GM21723 (cell line): ENCODE results near the gene STARD13.

Experiments
- ATAC-seq: cut with Tn5 transposase; IDR thresholded peaks from one replicate; pipeline ENCODE4 v1.9.1; 2021; ENCODE audit warnings: mild to moderate bottlenecking, moderate library complexity; ENCODE audit not compliant: unreplicated experiment

STARD13 gene, protein sequence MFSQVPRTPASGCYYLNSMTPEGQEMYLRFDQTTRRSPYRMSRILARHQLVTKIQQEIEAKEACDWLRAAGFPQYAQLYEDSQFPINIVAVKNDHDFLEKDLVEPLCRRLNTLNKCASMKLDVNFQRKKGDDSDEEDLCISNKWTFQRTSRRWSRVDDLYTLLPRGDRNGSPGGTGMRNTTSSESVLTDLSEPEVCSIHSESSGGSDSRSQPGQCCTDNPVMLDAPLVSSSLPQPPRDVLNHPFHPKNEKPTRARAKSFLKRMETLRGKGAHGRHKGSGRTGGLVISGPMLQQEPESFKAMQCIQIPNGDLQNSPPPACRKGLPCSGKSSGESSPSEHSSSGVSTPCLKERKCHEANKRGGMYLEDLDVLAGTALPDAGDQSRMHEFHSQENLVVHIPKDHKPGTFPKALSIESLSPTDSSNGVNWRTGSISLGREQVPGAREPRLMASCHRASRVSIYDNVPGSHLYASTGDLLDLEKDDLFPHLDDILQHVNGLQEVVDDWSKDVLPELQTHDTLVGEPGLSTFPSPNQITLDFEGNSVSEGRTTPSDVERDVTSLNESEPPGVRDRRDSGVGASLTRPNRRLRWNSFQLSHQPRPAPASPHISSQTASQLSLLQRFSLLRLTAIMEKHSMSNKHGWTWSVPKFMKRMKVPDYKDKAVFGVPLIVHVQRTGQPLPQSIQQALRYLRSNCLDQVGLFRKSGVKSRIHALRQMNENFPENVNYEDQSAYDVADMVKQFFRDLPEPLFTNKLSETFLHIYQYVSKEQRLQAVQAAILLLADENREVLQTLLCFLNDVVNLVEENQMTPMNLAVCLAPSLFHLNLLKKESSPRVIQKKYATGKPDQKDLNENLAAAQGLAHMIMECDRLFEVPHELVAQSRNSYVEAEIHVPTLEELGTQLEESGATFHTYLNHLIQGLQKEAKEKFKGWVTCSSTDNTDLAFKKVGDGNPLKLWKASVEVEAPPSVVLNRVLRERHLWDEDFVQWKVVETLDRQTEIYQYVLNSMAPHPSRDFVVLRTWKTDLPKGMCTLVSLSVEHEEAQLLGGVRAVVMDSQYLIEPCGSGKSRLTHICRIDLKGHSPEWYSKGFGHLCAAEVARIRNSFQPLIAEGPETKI

GRCh38 chr13:33285420-33286124 is at the start of gene STARD13:
Gene STARD13, minus strand, starts transcription at chr13:33285755. Its CDS starts 117 bp downstream, at chr13:33285638.
- ATAC-seq, result peak; percentile 78

DNA sequence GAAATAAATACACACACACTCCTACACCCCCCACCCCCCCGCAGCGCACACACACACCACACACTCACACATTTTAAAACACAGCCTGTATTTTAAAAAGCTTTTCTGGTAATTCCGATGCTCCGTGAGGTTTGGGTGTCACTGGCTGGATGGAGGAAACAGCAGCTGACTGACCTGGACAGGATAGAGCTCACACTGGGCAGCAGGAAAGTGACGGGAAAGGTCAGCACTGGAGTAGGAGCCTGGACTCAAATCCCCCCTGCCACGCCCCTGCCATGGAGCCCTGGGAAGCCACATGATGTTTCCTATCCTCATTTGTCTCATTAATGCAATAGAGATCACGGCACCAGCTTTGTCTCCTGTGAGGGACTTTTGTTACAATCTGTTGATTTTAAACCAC is 49.3 kb upstream of the STARD13 start:
- ATAC-seq, result no peak

- ATAC-seq, result no peak
These were observed 46.4 kb upstream of the STARD13 start for GRCh38 chr13:33331962-33332361.

GRCh38 chr13:33330483-33330882 is 44.9 kb upstream of the STARD13 start:
- no peak for ATAC-seq

GRCh38 chr13:33328701-33329100 is 43.1 kb upstream of the STARD13 start:
- no peak for ATAC-seq

DNA sequence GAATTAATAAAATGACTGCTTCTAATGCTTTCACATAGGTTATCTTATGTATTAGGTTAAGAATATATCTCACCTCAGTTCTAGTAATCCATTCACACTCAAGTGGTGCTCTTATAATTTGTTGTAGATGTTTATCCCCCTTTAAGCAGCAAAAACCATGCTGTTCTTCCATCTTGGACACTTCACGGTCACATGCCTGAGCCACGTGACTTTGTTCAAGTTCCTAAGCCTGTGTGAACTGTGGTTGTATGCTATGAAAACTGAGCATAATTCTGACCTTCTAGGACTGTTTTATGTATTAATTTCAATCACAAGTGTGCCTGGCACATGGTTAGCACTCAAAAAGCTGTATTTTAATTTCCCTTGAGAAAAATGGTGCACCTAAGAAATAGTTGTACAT is 41.2 kb upstream of the STARD13 start:
- ATAC-seq, result no peak

DNA sequence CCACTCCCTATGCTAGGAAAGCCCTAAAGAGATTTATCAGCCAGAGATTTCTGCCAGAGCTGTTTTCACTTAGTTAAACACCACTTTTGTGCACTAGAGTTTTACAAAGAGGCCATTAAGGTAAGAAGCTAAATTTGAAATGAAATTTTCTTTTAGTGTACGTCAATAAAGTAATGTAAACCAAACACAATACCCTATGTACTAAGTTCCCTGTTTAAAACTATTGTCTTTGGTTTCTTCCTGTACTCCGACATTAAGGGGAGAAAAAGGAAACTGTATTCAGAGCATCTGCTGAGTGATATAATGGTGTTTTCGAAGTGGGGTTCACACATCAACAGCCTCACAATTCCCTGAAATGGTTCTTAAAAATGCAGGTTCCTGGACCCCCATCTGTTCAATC is 40.7 kb upstream of the STARD13 start:
- ATAC-seq, result no peak

DNA sequence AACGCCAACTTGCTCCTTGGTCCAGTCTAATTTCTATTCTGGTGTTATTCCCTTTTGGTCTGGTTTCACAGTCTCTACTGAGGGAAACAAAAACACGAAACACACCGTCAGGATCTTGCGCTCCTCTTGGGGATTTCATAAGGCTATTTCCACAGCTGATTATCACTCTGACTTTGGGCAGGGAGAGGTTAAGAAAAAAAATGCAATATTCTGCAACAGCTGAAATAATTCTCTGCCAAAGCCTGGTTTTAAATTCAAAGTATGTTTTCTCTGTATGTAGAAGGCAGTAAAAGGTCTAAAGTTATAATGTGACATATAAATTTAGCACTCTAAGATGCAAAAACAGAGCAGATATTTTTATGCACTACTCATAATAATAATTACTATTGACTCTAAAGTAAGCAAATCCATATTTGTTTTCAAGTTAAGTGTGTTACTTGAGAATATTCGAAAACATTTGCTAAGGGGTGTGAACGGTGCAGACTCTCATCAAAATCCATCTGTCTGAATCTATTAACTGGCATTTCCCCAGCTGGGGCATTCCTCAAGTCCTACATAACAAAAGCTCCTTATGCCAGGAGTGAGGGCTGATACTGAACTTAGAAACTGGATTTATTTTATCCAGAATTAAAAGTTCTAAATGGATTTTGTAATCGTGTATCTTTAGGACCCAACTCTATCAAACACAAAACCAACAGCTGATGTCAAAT is 38.4 kb upstream of the STARD13 start:
- ATAC-seq, result no peak

- ATAC-seq, result no peak
These were observed 37.6 kb upstream of the STARD13 start for GRCh38 chr13:33322965-33323668.

DNA sequence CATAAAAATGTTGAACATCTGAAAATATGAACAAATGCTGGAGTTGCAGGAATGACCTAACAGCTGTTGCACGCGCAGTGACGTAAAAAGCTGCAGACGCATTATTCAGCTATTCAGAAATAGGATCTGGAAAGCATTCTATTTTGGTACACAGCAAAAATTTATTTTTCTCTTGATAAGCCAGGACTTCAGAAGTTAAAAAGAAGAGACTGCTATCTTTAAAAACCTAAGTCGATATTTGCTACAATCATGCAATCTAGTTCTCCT is 36.9 kb upstream of the STARD13 start:
- no peak for ATAC-seq

- ATAC-seq, result no peak
These were observed 36.4 kb upstream of the STARD13 start for GRCh38 chr13:33321686-33322542.

GRCh38 chr13:33319859-33320258 is 34.3 kb upstream of the STARD13 start:
- ATAC-seq, result no peak

GRCh38 chr13:33318744-33319143 is 33.2 kb upstream of the STARD13 start:
- no peak for ATAC-seq

GRCh38 chr13:33318037-33318436 is 32.5 kb upstream of the STARD13 start:
- no peak for ATAC-seq

DNA sequence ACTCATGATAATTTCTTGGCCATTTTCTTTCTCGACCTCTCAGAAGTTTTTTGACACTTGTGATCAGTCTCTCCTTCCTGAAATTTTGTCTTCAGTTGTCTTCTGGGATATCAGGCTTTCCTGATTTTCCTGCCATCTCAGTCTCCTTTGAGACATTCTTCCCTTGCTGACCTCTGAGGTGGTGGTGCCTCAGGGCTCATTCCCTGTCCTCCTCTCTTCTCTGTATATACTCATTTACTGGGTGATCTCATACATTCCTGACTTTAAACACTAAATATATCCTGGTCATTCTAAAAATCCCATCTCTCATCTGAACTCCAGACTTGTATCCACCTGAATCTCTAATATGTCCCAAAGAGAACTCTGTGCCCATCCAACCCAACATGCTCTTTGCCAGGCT is 31.3 kb upstream of the STARD13 start:
- no peak for ATAC-seq

DNA sequence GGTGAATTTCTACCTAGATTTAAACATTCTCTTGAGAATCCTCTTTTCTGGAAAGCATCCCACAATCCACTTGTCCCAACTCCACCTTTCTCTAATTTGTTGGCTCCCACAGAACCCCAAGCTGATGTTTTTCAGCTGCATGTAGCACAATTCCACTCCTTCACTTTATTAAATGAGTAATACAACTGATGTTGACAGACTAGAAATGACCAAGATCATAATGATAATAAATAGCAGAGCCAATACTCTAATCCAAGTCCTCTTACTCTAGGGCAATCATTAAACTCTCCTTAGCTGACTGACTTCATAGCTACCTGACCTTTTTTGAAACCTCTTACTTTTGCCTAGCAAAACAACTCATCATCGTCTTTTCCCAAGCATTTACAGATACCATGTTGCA is 27.9 kb upstream of the STARD13 start:
- ATAC-seq, result no peak

DNA sequence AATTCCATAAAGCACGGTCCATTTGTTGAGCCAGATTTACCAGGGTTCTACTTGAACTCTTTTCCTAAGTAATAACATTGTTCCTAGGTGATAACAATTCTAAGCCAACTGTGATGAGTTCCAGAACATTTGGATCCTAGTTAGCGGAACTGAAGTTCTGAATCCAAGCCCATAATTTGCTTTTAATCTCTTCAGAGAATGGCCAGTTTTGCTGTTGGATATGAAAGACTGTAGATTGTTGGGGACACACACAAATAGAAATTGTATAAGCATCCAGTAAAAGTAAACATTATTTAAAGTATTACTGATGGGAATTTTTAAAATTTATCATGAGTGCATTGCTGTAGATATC is 27.3 kb upstream of the STARD13 start:
- ATAC-seq, result no peak

GRCh38 chr13:33312150-33312860 is 26.8 kb upstream of the STARD13 start:
- no peak for ATAC-seq
